Stomach (tissue), 9 donors: ENCODE data around the gene SPACA4. TPM values are rescaled to one million over a fixed set of nuclear protein-coding genes. Genes with fewer than 3 reads are reported as not detected.
A peak's percentile ranks its signal among the peaks of the same experiment; 100 is the strongest.

ENCODE experiments used
- DNase-seq, 2 donors: peaks; one replicate each; pipeline versions ENCODE4 v3.0.0 to v3.0.0-alpha.2; 2013 to 2019
- H3K27ac ChIP-seq, 5 donors: fragments of 200-600 bp in 4 of 5; sonication (generic) in 4 of 5; one replicate each; pipeline ENCODE4 v1.5.1; 2013 to 2019; ENCODE audit warnings: mild to moderate bottlenecking in 1 of 5, moderate library complexity in 1 of 5
- H3K27me3 ChIP-seq, 3 donors: fragments of 200-600 bp; sonication (generic); one replicate each; pipeline ENCODE4 v1.5.1; 2017 to 2019; ENCODE audit warnings: mixed run types in 1 of 3
- H3K36me3 ChIP-seq, 4 donors: fragments of 200-600 bp; sonication (generic); 1 replicate in 3 of 4; 2 replicates in 1 of 4; pipeline ENCODE4 v1.5.1; 2016 to 2019
- H3K4me1 ChIP-seq, 4 donors: fragments of 200-600 bp; sonication (generic); one replicate each; pipeline ENCODE4 v1.5.1; 2016 to 2019
- H3K4me3 ChIP-seq, 4 donors: fragments of 200-600 bp; sonication (generic) in 3 of 4; one replicate each; pipeline ENCODE4 v1.5.1; 2016 to 2019; ENCODE audit warnings: mild to moderate bottlenecking in 1 of 4
- H3K9me3 ChIP-seq, 4 donors: fragments of 200-600 bp; sonication (generic); one replicate each; pipeline ENCODE4 v1.5.1; 2016 to 2019
- CTCF ChIP-seq, 7 experiments: fragments of 450-650 bp in 4 of 7; fragments of 200-600 bp in 3 of 7; sonication (generic) in 3 of 7; IDR thresholded peaks; one replicate each; pipeline ENCODE4 v1.5.1; 2016 to 2019; ENCODE audit warnings: antibody characterized with exemption in 7 of 7, control low read depth in 2 of 7, mild to moderate bottlenecking in 1 of 7
- EP300 ChIP-seq: sonication (generic); formaldehyde crosslinking; IDR thresholded peaks from one replicate; pipeline ENCODE4 v1.6.1; 2017; ENCODE audit warnings: antibody characterized with exemption
- POLR2A ChIP-seq, 4 donors: fragments of 450-650 bp; IDR thresholded peaks; one replicate each; pipeline ENCODE4 v1.6.1; 2016; ENCODE audit warnings: antibody characterized with exemption in 4 of 4, control low read depth in 2 of 4, mild to moderate bottlenecking in 1 of 4, moderate library complexity in 1 of 4
- POLR2AphosphoS5 ChIP-seq, 3 donors: sonication (generic); formaldehyde crosslinking; IDR thresholded peaks; one replicate each; pipeline ENCODE4 v1.6.1; 2016; ENCODE audit warnings: antibody characterized with exemption in 3 of 3
- WGBS, 5 donors: extraction: QIAGEN DNeasy Blood & Tissue Kit in 3 of 5; methylation state at CpG; one replicate each; pipeline versions ENCODE4 v1.1.5 to v1.1.7; 2013 to 2018; 5-methylcytosine and 5-hydroxymethylcytosine counted together
- intact Hi-C: fragments of 100-400 bp; cut with DNase I; formaldehyde crosslinking; loops from one replicate; pipeline ENCODE4 v1.15.1; 2023; ENCODE audit warnings: low total_unique reads
- polyA plus RNA-seq, 3 donors: library from polyadenylated mRNA; stranded (reverse); fragments of 200-250 nt; gene quantifications; one replicate each; pipeline ENCODE4 v1.2.3, GENCODE V29; 2013
- total RNA-seq, 5 donors: library from RNA; depleted of rRNA; stranded (reverse); fragments of >200 nt; gene quantifications; one replicate each; pipeline versions ENCODE4 v1.1.0 to v1.2.3, GENCODE V29; 2014 to 2016
- donor health status: healthy with polysubstance abuse.
- donor health status: Bipolar disorder and iron deficiency.
- donor health status: healthy.

The SPACA4 gene
- total and polyA plus RNA-seq, 8 donors = not detected

DNA sequence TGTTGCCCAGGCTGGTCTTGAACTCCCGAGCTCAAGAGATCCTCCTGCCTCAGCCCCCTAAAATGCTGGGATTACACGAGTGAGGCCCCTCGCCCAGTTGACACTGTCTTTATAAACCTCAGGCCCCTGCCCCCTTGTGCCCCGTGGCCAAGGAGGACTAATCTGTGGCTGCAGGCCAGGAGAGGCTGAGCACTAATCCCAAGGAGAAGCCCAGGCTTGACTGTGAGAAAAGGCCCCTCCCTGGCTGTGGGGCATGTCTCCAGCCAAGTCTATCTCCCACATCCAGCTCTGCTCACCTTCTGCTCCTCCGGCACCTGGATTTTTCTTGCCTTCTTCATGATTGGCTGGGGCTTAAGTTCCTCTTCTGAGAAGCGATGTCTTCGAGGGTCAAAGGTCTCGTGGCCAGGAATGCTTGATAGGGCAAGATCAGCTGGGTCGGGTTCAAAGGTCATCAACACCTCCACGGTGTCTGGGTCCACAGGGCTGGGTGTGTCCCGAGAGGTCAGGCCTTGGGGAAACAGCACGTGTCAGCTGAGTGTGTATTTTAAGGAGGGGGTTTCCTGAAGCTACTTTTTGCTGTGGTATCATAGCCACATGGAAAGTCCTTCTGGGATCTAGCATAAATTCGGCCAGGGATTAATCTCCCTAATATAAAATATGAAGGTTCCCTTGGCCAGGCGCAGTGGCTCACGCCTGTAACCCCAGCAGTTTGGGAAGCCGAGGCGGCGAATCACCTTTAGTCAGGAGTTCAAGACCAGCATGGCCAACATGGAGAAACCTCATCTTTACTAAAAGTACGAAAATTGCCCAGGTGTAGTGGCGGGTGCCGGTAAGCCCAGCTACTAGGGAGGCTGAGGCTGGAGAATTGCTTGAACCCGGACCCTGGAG is 26.9 kb downstream of the SPACA4 start:
- Histone ChIP-seq H3K27ac (peak overlapping the region; percentile 3 to 98 (median 93)), H3K4me1 (peaks cover 65 to 90% (median 86%) of the 10 kb centered on the region in 4 donors), H3K4me3 (peak overlapping the region in 3 of 4 donors; percentile 62 to 81 (median 77)), H3K9me3 (no peaks in the 10 kb centered on the region), H3K36me3 (peaks cover 0 to 31% (median 15%) of the 10 kb centered on the region in 4 donors), H3K27me3 (no peaks in the 10 kb centered on the region)
- peak in 1 of 2 donors; percentile 47 for DNase-seq
- intact Hi-C loops = no loop called here
- no peak for TF ChIP-seq EP300
- no peak for TF ChIP-seq POLR2A (IDR thresholded peaks at IDR 0.05)
- TF ChIP-seq POLR2AphosphoS5 (IDR thresholded peaks at IDR 0.05) = no peak
- TF ChIP-seq CTCF (IDR thresholded peaks at IDR 0.05) = no peak
- WGBS, 5 donors = 54 to 60% (median 56%) methylated on average over 22 of the region's 22 CpGs

DNA sequence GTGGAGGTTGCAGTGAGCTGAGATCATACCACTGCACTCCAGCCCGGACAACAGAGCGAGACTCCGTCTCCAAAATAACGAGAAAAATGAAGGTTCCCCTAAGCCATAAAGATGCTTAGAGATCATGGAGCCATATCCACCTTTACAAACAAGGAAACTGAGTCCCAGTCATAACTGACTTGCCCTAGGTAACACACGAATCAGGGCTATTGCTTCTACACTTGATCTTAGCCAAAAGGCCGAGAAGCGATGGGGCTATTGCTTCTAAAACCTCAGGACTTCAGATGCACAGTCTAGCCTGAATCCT is 27.4 kb downstream of the SPACA4 start:
- Histone ChIP-seq H3K36me3 (peaks cover 0 to 26% (median 12%) of the 10 kb centered on the region in 4 donors), H3K4me3 (peak overlapping the region; percentile 22 to 81 (median 70)), H3K9me3 (no peaks in the 10 kb centered on the region), H3K27me3 (no peaks in the 10 kb centered on the region), H3K27ac (peak overlapping the region; percentile 3 to 98 (median 93)), H3K4me1 (peaks cover 71 to 90% (median 88%) of the 10 kb centered on the region in 4 donors)
- TF ChIP-seq CTCF (IDR thresholded peaks at IDR 0.05) (no peak), EP300 (no peak), POLR2AphosphoS5 (IDR thresholded peaks at IDR 0.05) (no peak), POLR2A (IDR thresholded peaks at IDR 0.05) (no peak)
- no peak for DNase-seq
- intact Hi-C loops = no loop called here
- 36 to 45% (median 44%) methylated on average over 7 of the region's 7 CpGs for WGBS, 5 donors

DNA sequence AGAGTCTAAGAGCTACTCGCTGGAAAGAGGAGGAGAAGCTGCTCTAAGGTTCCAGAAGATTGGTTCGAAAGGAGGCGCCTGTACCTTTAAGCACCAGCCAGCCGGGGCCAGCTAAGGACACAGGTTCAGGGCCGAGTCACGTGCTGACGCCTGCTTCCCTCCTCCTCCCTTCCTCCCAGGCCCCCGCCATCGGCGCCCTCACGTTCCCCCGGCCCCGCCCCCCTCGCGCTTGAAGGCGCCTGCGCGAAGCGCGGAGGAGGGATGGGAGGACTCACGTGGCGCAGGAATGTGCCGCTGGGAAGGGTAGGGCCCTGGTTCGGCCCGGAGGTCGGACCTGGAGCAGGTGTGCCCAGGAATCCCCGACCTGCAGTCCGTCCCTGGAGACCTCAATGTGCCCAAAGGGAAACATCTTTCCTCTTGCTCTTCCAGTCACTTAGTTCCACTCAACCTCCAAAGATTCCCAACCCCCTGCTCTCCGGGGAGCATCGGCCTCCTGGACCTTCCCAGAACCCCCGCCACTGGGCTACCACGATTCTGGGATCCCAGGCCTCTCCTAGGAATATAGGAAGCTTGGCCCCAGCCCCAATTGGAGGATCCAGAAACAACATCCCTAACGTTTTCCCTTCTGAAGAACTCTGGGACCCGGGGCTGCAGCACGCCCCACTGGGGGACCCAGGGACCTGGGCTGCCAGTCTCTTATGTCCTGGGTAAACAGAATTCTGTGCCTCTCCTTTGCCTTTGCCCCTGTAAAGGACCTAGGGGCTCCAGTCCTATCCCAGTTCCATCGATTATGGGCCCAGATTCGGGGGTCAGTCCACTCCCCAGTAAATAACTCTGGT is 28.1 kb downstream of the SPACA4 start:
- no peaks in the 10 kb centered on the region for H3K27me3 ChIP-seq
- H3K36me3 ChIP-seq = peaks cover 0 to 20% (median 12%) of the 10 kb centered on the region in 4 donors
- TF ChIP-seq POLR2AphosphoS5 (IDR thresholded peaks at IDR 0.05) = peak; percentile 84 to 92 (median 92)
- no peak for TF ChIP-seq EP300
- TF ChIP-seq POLR2A (IDR thresholded peaks at IDR 0.05) = peak in 1 of 4 donors; percentile 44
- H3K4me1 ChIP-seq = peaks cover 68 to 90% (median 86%) of the 10 kb centered on the region in 4 donors
- H3K4me3 ChIP-seq = peak overlapping the region; percentile 62 to 81 (median 76)
- H3K27ac ChIP-seq = peak overlapping the region; percentile 90 to 98 (median 96)
- intact Hi-C loops = no loop called here
- whole genome bisulfite sequencing, 5 donors = 4 to 8% (median 5%) methylated on average over 29 to 37 of the region's 37 CpGs
- H3K9me3 ChIP-seq = no peaks in the 10 kb centered on the region
- DNase-seq = peak; percentile 98 to 99

DNA sequence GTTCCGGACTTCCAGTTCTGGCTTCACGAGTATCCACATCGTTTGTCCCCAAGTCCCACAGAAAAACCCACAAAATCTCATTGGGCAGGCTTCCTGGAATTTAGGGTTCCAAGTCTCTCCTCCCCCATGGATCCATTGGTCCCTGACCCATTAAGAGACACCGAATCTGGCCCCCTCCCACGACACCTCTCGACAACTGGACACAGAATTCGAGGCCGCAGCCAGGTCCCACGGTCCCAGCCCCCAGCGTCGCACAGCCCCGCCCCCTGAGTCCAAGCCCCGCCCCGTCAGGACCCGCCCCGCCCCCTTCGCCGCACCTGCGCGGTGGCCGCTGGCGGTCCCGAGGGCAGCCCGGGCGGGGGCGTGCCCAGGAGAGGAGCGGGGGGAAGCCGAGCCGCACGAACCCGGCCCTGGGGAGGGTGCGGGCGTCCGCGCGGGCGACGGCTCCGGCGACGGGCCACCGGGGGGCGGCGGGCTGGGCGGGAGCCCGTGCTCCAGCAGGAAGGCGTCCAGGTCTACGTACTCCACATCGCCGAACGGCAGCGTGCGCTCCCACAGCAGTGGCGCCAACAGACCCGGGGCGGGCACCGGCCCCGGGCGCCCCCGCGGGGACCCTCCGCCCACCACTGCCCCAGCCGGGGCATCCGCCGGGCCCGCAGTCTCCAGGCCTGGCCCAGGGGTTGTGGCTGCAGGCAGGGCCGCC is 28.9 kb downstream of the SPACA4 start:
- peak overlapping the region; percentile 62 to 81 (median 76) for H3K4me3 ChIP-seq
- peak; percentile 75 to 89 for DNase-seq
- intact Hi-C loops = no loop called here
- H3K4me1 ChIP-seq = peaks cover 64 to 87% (median 80%) of the 10 kb centered on the region in 4 donors
- 0 to 4% (median 1%) methylated on average over 22 to 66 of the region's 67 CpGs for WGBS, 5 donors
- H3K36me3 ChIP-seq = peaks cover 0 to 19% (median 12%) of the 10 kb centered on the region in 4 donors
- H3K27me3 ChIP-seq = no peaks in the 10 kb centered on the region
- H3K9me3 ChIP-seq = no peaks in the 10 kb centered on the region
- TF ChIP-seq CTCF (IDR thresholded peaks at IDR 0.05) (no peak), EP300 (no peak), POLR2A (IDR thresholded peaks at IDR 0.05) (no peak), POLR2AphosphoS5 (IDR thresholded peaks at IDR 0.05) (peak; percentile 40 to 73 (median 70))
- H3K27ac ChIP-seq = peak overlapping the region; percentile 90 to 98 (median 96)
